ENCODE results near the gene EGFL7.
A peak's percentile ranks its signal among the peaks of the same experiment; 100 is the strongest.
"Not testable (repeated sequence)": the region's sequence is repeated elsewhere in the genome, so short reads cannot be mapped to it uniquely, and the experiment has no call there.

Gene EGFL7

GRCh38 chr9:136625101-136626065, 37.3 kb upstream of the EGFL7 start:
- no peak for DNase-seq

GRCh38 chr9:136626066-136626725, 36.5 kb upstream of the EGFL7 start:
- DNase-seq = no peak

GRCh38 chr9:136626740-136627642, 35.7 kb upstream of the EGFL7 start:
- peak in 1 of 5 donors; percentile 3 for DNase-seq

- DNase-seq = peak in 1 of 5 donors; percentile 5
Observed at GRCh38 chr9:136627703-136628102, 35.0 kb upstream of the EGFL7 start.

GRCh38 chr9:136628268-136628667, 34.4 kb upstream of the EGFL7 start:
- peak in 1 of 5 donors; percentile 11 for DNase-seq

GRCh38 chr9:136629001-136629878, 33.5 kb upstream of the EGFL7 start:
- DNase-seq = peak in 1 of 5 donors; percentile 9

- DNase-seq = peak; percentile 30 to 44 (median 40)
Observed at GRCh38 chr9:136629879-136630661, 32.6 kb upstream of the EGFL7 start.

GRCh38 chr9:136630662-136630992, 32.1 kb upstream of the EGFL7 start:
- no peak for DNase-seq

- peak; percentile 52 to 76 (median 68) for DNase-seq
Observed at GRCh38 chr9:136631038-136632000, 31.4 kb upstream of the EGFL7 start.

GRCh38 chr9:136632072-136632471, 30.6 kb upstream of the EGFL7 start:
- DNase-seq = peak in 2 of 5 donors; percentile 8 to 16

GRCh38 chr9:136632491-136633106, 30.1 kb upstream of the EGFL7 start:
- DNase-seq = not testable (repeated sequence)

GRCh38 chr9:136634904-136635303, 27.8 kb upstream of the EGFL7 start:
- DNase-seq = peak in 1 of 5 donors; percentile 7

GRCh38 chr9:136640171-136641111, 22.3 kb upstream of the EGFL7 start:
- DNase-seq = no peak

- no peak for DNase-seq
Observed at GRCh38 chr9:136642439-136642921, 20.2 kb upstream of the EGFL7 start.

GRCh38 chr9:136643596-136644342, 18.9 kb upstream of the EGFL7 start:
- DNase-seq = no peak

- no peak for DNase-seq
Observed at GRCh38 chr9:136644343-136644592, 18.4 kb upstream of the EGFL7 start.

GRCh38 chr9:136644593-136645351, 17.9 kb upstream of the EGFL7 start:
- DNase-seq = peak; percentile 44 to 65 (median 60)
